Mesenchymal stem cell (in vitro differentiated cells and primary cell): Measurements from ENCODE around the gene MCL1.
A peak's percentile ranks its signal among the peaks of the same experiment; 100 is the strongest.

Experiments used
- DNase-seq: peaks from one replicate; pipeline ENCODE4 v3.0.0-alpha.2; 2013
- H2AFZ ChIP-seq: one replicate; pipeline ENCODE4 v1.6.1; 2013; ENCODE audit warnings: low read depth, mild to moderate bottlenecking, control low read depth, inconsistent platforms, low read length, moderate library complexity
- H2AK5ac ChIP-seq: 2 replicates; pipeline ENCODE4 v1.6.1; 2013; ENCODE audit warnings: low read length, moderate library complexity, mild to moderate bottlenecking, inconsistent platforms; ENCODE audit not compliant: severe bottlenecking
- H2BK120ac ChIP-seq: one replicate; pipeline ENCODE4 v1.6.1; 2013; ENCODE audit warnings: low read depth, mild to moderate bottlenecking, inconsistent platforms, low read length, moderate library complexity
- H2BK12ac ChIP-seq, 2 experiments: one replicate each; pipeline ENCODE4 v1.6.1; 2013; ENCODE audit warnings: inconsistent platforms in 2 of 2, low read length in 2 of 2, mild to moderate bottlenecking in 2 of 2, moderate library complexity in 2 of 2, control low read depth in 1 of 2
- H2BK15ac ChIP-seq: one replicate; pipeline ENCODE4 v1.6.1; 2013; ENCODE audit warnings: mild to moderate bottlenecking, low read depth, inconsistent platforms; ENCODE audit not compliant: poor library complexity, severe bottlenecking
- H2BK5ac ChIP-seq: 2 replicates; pipeline ENCODE4 v1.6.1; 2013; ENCODE audit warnings: low read depth, mild to moderate bottlenecking, low read length, control low read depth, inconsistent platforms; ENCODE audit not compliant: poor library complexity, severe bottlenecking
- H3K14ac ChIP-seq, 2 experiments: one replicate each; pipeline ENCODE4 v1.6.1; 2013; ENCODE audit warnings: inconsistent platforms in 2 of 2, low read length in 2 of 2, control low read depth in 1 of 2, mild to moderate bottlenecking in 1 of 2, moderate library complexity in 1 of 2
- H3K18ac ChIP-seq, 2 experiments: one replicate each; pipeline ENCODE4 v1.6.1; 2013; ENCODE audit warnings: inconsistent platforms in 2 of 2, low read length in 2 of 2, control low read depth in 1 of 2, low read depth in 1 of 2, mild to moderate bottlenecking in 1 of 2
- H3K23ac ChIP-seq, 2 experiments: one replicate each; pipeline ENCODE4 v1.6.1; 2013; ENCODE audit warnings: inconsistent platforms in 2 of 2, low read length in 2 of 2, mild to moderate bottlenecking in 2 of 2, moderate library complexity in 2 of 2, control low read depth in 1 of 2
- H3K27ac ChIP-seq: 2 replicates; pipeline ENCODE4 v1.5.1; 2013; ENCODE audit warnings: mild to moderate bottlenecking, moderate library complexity, low read length, control low read depth, inconsistent platforms; ENCODE audit not compliant: poor library complexity, severe bottlenecking
- H3K27me3 ChIP-seq, 2 experiments: 2 replicates each; pipeline versions ENCODE4 v1.6.1 to v1.7.0; 2013; ENCODE audit warnings: low read length in 2 of 2, mild to moderate bottlenecking in 2 of 2, moderate library complexity in 2 of 2, control low read depth in 1 of 2, inconsistent platforms in 1 of 2; ENCODE audit not compliant: control insufficient read depth in 1 of 2, insufficient read depth in 1 of 2
- H3K36me3 ChIP-seq, 2 experiments: 2 replicates each; pipeline versions ENCODE4 v1.6.1 to v1.7.0; 2013; ENCODE audit warnings: low read length in 2 of 2, control low read depth in 1 of 2, inconsistent platforms in 1 of 2, low read depth in 1 of 2, mild to moderate bottlenecking in 1 of 2; ENCODE audit not compliant: insufficient read depth in 2 of 2, control insufficient read depth in 1 of 2
- H3K4ac ChIP-seq, 2 experiments: one replicate each; pipeline ENCODE4 v1.6.1; 2013; ENCODE audit warnings: inconsistent platforms in 2 of 2, low read length in 2 of 2, mild to moderate bottlenecking in 2 of 2, moderate library complexity in 2 of 2, control low read depth in 1 of 2, low read depth in 1 of 2
- H3K4me1 ChIP-seq: 2 replicates; pipeline ENCODE4 v1.6.1; 2013; ENCODE audit warnings: low read depth, low read length, control low read depth; ENCODE audit not compliant: control insufficient read depth, insufficient read depth
- H3K4me2 ChIP-seq: 2 replicates; pipeline ENCODE4 v1.6.1; 2013; ENCODE audit warnings: low read length, mild to moderate bottlenecking, inconsistent platforms; ENCODE audit not compliant: poor library complexity, severe bottlenecking
- H3K4me3 ChIP-seq, 2 experiments: 2 replicates each; pipeline versions ENCODE4 v1.5.1 to v1.7.0; 2013; ENCODE audit warnings: low read length in 2 of 2, mild to moderate bottlenecking in 2 of 2, control low read depth in 1 of 2, low read depth in 1 of 2; ENCODE audit not compliant: insufficient read depth in 1 of 2
- H3K79me1 ChIP-seq: replicated peaks from 2 replicates; pipeline ENCODE4 v1.6.1; 2013; ENCODE audit warnings: mild to moderate bottlenecking, control low read depth, low read length, inconsistent platforms; ENCODE audit not compliant: poor library complexity, severe bottlenecking
- H3K9ac ChIP-seq: 2 replicates; pipeline ENCODE4 v1.7.0; 2013; ENCODE audit warnings: mild to moderate bottlenecking, low read length, moderate library complexity
- H3K9me3 ChIP-seq: 2 replicates; pipeline ENCODE4 v1.7.0; 2013; ENCODE audit warnings: mild to moderate bottlenecking, low read length; ENCODE audit not compliant: control insufficient read depth
- H4K8ac ChIP-seq: one replicate; pipeline ENCODE4 v1.6.1; 2013; ENCODE audit warnings: inconsistent platforms, mild to moderate bottlenecking, low read length, moderate library complexity
- H4K91ac ChIP-seq: one replicate; pipeline ENCODE4 v1.6.1; 2013; ENCODE audit warnings: mild to moderate bottlenecking, low read length, inconsistent platforms
- WGBS: methylation state at CpG from one replicate; pipeline ENCODE4 v1.1.7; 2013; ENCODE audit warnings: mixed read lengths; 5-methylcytosine and 5-hydroxymethylcytosine counted together

MCL1 gene

GRCh38 chr1:150536836-150537731 lies 42.3 kb downstream of the MCL1 start:
- peak overlapping the region; percentile 18 for H2AK5ac ChIP-seq
- H2BK15ac ChIP-seq, result no peak overlapping the region
- no peak overlapping the region for H3K9ac ChIP-seq
- H3K27me3 ChIP-seq, result no peaks in the 10 kb centered on the region
- H3K27ac ChIP-seq, result peak overlapping the region; percentile 63
- no peak overlapping the region for H2BK5ac ChIP-seq
- no peak overlapping the region for H4K8ac ChIP-seq
- H3K4me1 ChIP-seq, result peaks cover 14% of the 10 kb centered on the region
- no peak overlapping the region for H2BK120ac ChIP-seq
- H3K4ac ChIP-seq, result peak overlapping the region in 1 of 2 experiments; percentile 11
- H3K4me2 ChIP-seq, result no peak overlapping the region
- H2BK12ac ChIP-seq, result peak overlapping the region in 1 of 2 experiments; percentile 51
- 87% methylated on average over 12 of the region's 12 CpGs for WGBS
- H3K79me1 ChIP-seq, result no peaks in the 10 kb centered on the region
- no peak overlapping the region for H3K14ac ChIP-seq
- peak overlapping the region; percentile 62 for H4K91ac ChIP-seq
- peak overlapping the region in 1 of 2 experiments; percentile 67 for H3K18ac ChIP-seq
- H2AFZ ChIP-seq, result no peak overlapping the region
- no peak overlapping the region for H3K23ac ChIP-seq
- no peaks in the 10 kb centered on the region for H3K36me3 ChIP-seq
- no peaks in the 10 kb centered on the region for H3K9me3 ChIP-seq
- peak; percentile 43 for DNase-seq
- no peak overlapping the region for H3K4me3 ChIP-seq

GRCh38 chr1:150535511-150536287 lies 43.7 kb downstream of the MCL1 start:
- no peaks in the 10 kb centered on the region for H3K36me3 ChIP-seq
- no peak overlapping the region for H2AFZ ChIP-seq
- no peak overlapping the region for H4K8ac ChIP-seq
- H3K4me1 ChIP-seq, result peaks cover 14% of the 10 kb centered on the region
- no peak overlapping the region for H3K4ac ChIP-seq
- H2BK15ac ChIP-seq, result no peak overlapping the region
- peak; percentile 38 for DNase-seq
- no peak overlapping the region for H4K91ac ChIP-seq
- 74% methylated on average over 10 of the region's 14 CpGs for WGBS
- no peak overlapping the region for H2AK5ac ChIP-seq
- H2BK12ac ChIP-seq, result no peak overlapping the region
- H3K27me3 ChIP-seq, result no peaks in the 10 kb centered on the region
- no peaks in the 10 kb centered on the region for H3K9me3 ChIP-seq
- no peak overlapping the region for H3K18ac ChIP-seq
- H3K9ac ChIP-seq, result no peak overlapping the region
- no peak overlapping the region for H2BK5ac ChIP-seq
- H3K27ac ChIP-seq, result no peak overlapping the region
- H3K14ac ChIP-seq, result no peak overlapping the region
- H2BK120ac ChIP-seq, result no peak overlapping the region
- no peak overlapping the region for H3K4me2 ChIP-seq
- H3K23ac ChIP-seq, result no peak overlapping the region
- no peak overlapping the region for H3K4me3 ChIP-seq
- H3K79me1 ChIP-seq, result no peaks in the 10 kb centered on the region

GRCh38 chr1:150534002-150534401 lies 45.4 kb downstream of the MCL1 start:
- H3K4me3 ChIP-seq, result no peak overlapping the region
- no peak overlapping the region for H4K91ac ChIP-seq
- H3K23ac ChIP-seq, result no peak overlapping the region
- H2BK120ac ChIP-seq, result no peak overlapping the region
- 98% methylated on average over 5 of the region's 6 CpGs for whole genome bisulfite sequencing
- H3K9me3 ChIP-seq, result no peaks in the 10 kb centered on the region
- H2BK5ac ChIP-seq, result no peak overlapping the region
- no peak for DNase-seq
- H3K36me3 ChIP-seq, result no peaks in the 10 kb centered on the region
- H2AFZ ChIP-seq, result no peak overlapping the region
- no peak overlapping the region for H2AK5ac ChIP-seq
- no peak overlapping the region for H3K14ac ChIP-seq
- H3K18ac ChIP-seq, result no peak overlapping the region
- no peak overlapping the region for H2BK15ac ChIP-seq
- no peak overlapping the region for H3K9ac ChIP-seq
- no peak overlapping the region for H3K4ac ChIP-seq
- no peak overlapping the region for H3K27ac ChIP-seq
- no peaks in the 10 kb centered on the region for H3K27me3 ChIP-seq
- H4K8ac ChIP-seq, result no peak overlapping the region
- H2BK12ac ChIP-seq, result no peak overlapping the region
- H3K79me1 ChIP-seq, result no peaks in the 10 kb centered on the region
- no peak overlapping the region for H3K4me2 ChIP-seq
- H3K4me1 ChIP-seq, result peaks cover 15% of the 10 kb centered on the region

GRCh38 chr1:150532860-150533259 lies 46.5 kb downstream of the MCL1 start:
- H3K79me1 ChIP-seq, result no peaks in the 10 kb centered on the region
- H3K9me3 ChIP-seq, result no peaks in the 10 kb centered on the region
- no peak for DNase-seq
- H3K14ac ChIP-seq, result no peak overlapping the region
- no peak overlapping the region for H3K4me2 ChIP-seq
- H4K8ac ChIP-seq, result no peak overlapping the region
- peak overlapping the region in 1 of 2 experiments; percentile 35 for H2BK12ac ChIP-seq
- no peak overlapping the region for H3K23ac ChIP-seq
- H3K36me3 ChIP-seq, result no peaks in the 10 kb centered on the region
- H3K4me3 ChIP-seq, result no peak overlapping the region
- no peak overlapping the region for H4K91ac ChIP-seq
- H2BK120ac ChIP-seq, result no peak overlapping the region
- no peak overlapping the region for H3K18ac ChIP-seq
- no peak overlapping the region for H2BK15ac ChIP-seq
- H3K4ac ChIP-seq, result no peak overlapping the region
- 56% methylated on average over 5 of the region's 5 CpGs for WGBS
- H3K27me3 ChIP-seq, result no peaks in the 10 kb centered on the region
- H3K27ac ChIP-seq, result no peak overlapping the region
- no peak overlapping the region for H2BK5ac ChIP-seq
- H3K9ac ChIP-seq, result peak overlapping the region; percentile 86
- H2AK5ac ChIP-seq, result no peak overlapping the region
- H3K4me1 ChIP-seq, result peaks cover 13% of the 10 kb centered on the region
- H2AFZ ChIP-seq, result no peak overlapping the region
